ENCODE measurements around the gene LAPTM5.

LAPTM5 gene

DNA sequence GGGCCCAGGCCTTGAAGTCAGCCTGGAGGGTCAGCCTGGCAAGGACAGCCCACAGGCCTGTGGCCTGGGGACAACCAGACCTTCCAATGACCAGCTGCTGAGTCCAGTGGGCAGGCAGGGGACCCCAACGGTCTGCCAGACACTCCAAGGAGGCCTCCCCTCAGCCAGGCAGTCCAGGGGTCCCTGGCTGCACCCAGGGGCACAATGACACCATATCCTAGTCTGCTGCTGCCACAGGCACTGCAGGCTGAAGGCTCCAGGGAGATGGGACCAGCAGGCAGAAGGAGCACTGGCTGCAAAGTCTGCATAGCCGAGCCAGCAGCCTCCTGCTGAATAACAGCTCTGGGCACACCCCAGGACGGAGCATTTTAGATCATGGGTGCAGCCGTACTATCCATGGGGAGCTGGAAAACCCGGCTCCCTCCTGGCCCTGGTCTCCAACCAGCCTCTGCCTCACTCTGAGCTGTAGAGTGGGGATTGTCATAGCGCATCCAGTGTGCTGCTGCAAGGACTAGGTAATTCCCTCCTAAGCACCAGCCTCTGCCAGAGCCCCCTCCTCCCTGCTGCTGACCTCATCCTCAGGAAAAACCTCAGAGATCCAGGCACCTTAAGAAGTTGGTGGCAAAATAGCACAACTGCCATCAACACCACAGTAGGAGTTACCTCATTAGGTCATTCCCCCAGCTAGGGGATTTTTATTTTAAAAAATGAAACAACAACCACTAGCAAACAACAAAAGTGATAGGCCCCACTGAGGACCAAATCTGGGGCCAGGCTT lies 4.8 kb upstream of the LAPTM5 start:
- peak; percentile 65 for DNase-seq (ENCODE audit: low spot score)
- TF ChIP-seq, protein P1, sequence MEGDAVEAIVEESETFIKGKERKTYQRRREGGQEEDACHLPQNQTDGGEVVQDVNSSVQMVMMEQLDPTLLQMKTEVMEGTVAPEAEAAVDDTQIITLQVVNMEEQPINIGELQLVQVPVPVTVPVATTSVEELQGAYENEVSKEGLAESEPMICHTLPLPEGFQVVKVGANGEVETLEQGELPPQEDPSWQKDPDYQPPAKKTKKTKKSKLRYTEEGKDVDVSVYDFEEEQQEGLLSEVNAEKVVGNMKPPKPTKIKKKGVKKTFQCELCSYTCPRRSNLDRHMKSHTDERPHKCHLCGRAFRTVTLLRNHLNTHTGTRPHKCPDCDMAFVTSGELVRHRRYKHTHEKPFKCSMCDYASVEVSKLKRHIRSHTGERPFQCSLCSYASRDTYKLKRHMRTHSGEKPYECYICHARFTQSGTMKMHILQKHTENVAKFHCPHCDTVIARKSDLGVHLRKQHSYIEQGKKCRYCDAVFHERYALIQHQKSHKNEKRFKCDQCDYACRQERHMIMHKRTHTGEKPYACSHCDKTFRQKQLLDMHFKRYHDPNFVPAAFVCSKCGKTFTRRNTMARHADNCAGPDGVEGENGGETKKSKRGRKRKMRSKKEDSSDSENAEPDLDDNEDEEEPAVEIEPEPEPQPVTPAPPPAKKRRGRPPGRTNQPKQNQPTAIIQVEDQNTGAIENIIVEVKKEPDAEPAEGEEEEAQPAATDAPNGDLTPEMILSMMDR (IDR thresholded peaks at IDR 0.05; ENCODE audit: extremely low read depth, missing control alignments): no peak

DNA sequence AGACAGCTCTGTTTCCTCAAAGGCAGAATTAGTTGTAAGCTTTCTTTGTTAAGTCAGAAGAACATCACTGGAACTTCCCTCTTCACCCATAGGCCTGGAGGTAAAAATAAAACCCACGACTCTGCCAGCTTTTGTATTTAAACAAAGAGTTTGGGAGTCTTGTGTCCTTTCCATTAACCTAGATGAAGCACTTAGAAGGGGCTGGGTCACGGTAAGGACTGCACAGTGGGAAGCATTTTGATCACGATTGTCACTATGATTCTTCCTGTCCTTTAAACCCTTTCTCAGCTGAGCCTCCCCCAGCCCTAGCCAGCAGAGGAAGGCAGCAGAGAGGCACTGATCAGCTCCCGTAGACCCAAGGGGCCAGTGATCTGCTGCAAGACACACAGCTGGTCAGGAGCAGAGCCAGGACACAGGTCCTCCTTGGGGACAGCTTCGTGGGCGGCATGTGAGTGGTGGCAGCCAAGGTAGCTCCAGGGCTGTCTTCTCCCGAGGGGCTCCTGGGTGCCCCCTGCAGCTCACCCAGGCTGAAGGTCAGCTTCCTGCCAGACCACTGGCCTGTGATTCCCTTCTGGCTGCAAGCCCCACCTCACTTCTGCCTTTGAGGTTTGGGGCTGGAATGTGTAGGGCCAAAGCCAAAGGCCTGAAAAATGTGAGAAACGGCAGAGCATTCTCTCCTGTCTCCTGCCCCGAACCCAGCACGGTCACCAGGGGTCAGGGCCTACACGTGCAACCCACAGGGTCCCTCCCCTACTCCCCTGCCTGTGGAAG lies 4.0 kb upstream of the LAPTM5 start:
- no peak for DNase-seq (ENCODE audit: low spot score)
- TF ChIP-seq, protein P1 (IDR thresholded peaks at IDR 0.05; ENCODE audit: extremely low read depth, missing control alignments): peak; percentile 7

- TF ChIP-seq, protein P1 (IDR thresholded peaks at IDR 0.05; ENCODE audit: extremely low read depth, missing control alignments): no peak
- DNase-seq (ENCODE audit: low spot score): no peak
Observed at GRCh38 chr1:30760596-30761324, 3.2 kb upstream of the LAPTM5 start.

DNA sequence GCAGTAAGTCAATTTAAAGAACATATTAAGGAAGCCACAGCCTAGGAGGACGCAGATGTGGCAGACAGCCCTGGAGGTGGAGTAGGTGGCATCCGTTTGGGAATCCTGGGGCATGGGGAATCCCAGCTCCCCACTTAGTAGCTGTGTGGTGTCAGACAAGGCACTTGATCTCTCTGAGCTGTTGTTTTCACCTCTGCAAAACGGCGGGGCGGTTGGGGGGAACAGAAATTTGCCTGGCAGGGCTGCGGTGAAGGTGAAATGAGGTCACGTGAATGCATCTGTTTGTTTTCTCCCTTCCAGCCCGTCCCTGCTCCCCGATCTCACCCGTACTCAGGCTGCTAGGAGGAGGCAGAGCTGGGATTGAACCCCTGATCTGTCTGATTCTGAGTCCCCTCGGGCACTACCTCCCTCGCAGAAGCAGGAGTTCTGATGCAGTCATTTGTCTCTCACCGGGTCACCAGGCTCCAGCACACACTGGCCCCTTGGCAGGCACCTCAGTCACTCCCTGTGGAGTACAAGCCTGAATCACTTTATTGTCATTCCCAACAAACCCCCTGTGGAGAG lies 2.2 kb upstream of the LAPTM5 start:
- TF ChIP-seq, protein P1 (IDR thresholded peaks at IDR 0.05; ENCODE audit: extremely low read depth, missing control alignments): no peak
- no peak for DNase-seq (ENCODE audit: low spot score)

GRCh38 chr1:30758785-30759380 lies 1.3 kb upstream of the LAPTM5 start:
- peak; percentile 69 for DNase-seq (ENCODE audit: low spot score)

GRCh38 chr1:30758121-30758688 lies 631 bp upstream of the LAPTM5 start:
- no peak for DNase-seq (ENCODE audit: low spot score)
- TF ChIP-seq, protein P1 (IDR thresholded peaks at IDR 0.05; ENCODE audit: extremely low read depth, missing control alignments): no peak

More at GRCh38 chr1:30758785-30759380, 1.3 kb upstream of the LAPTM5 start:
- TF ChIP-seq, protein P1 (IDR thresholded peaks at IDR 0.05; ENCODE audit: extremely low read depth, missing control alignments): no peak
